Stomach (tissue), 9 donors: ENCODE data around the gene IL4I1. TPM values are rescaled to one million over a fixed set of nuclear protein-coding genes. Genes with fewer than 3 reads are reported as not detected.

Experiments used
- DNase-seq, 2 donors: peaks; one replicate each; pipeline versions ENCODE4 v3.0.0 to v3.0.0-alpha.2; 2013 to 2019
- H3K27ac ChIP-seq, 5 donors: fragments of 200-600 bp in 4 of 5; sonication (generic) in 4 of 5; one replicate each; pipeline ENCODE4 v1.5.1; 2013 to 2019; ENCODE audit warnings: mild to moderate bottlenecking in 1 of 5, moderate library complexity in 1 of 5
- H3K27me3 ChIP-seq, 3 donors: fragments of 200-600 bp; sonication (generic); one replicate each; pipeline ENCODE4 v1.5.1; 2017 to 2019; ENCODE audit warnings: mixed run types in 1 of 3
- H3K36me3 ChIP-seq, 4 donors: fragments of 200-600 bp; sonication (generic); 1 replicate in 3 of 4; 2 replicates in 1 of 4; pipeline ENCODE4 v1.5.1; 2016 to 2019
- H3K4me1 ChIP-seq, 4 donors: fragments of 200-600 bp; sonication (generic); one replicate each; pipeline ENCODE4 v1.5.1; 2016 to 2019
- H3K4me3 ChIP-seq, 4 donors: fragments of 200-600 bp; sonication (generic) in 3 of 4; one replicate each; pipeline ENCODE4 v1.5.1; 2016 to 2019; ENCODE audit warnings: mild to moderate bottlenecking in 1 of 4
- H3K9me3 ChIP-seq, 4 donors: fragments of 200-600 bp; sonication (generic); one replicate each; pipeline ENCODE4 v1.5.1; 2016 to 2019
- EP300 ChIP-seq: sonication (generic); formaldehyde crosslinking; IDR thresholded peaks from one replicate; pipeline ENCODE4 v1.6.1; 2017; ENCODE audit warnings: antibody characterized with exemption
- POLR2A ChIP-seq, 4 donors: fragments of 450-650 bp; IDR thresholded peaks; one replicate each; pipeline ENCODE4 v1.6.1; 2016; ENCODE audit warnings: antibody characterized with exemption in 4 of 4, control low read depth in 2 of 4, mild to moderate bottlenecking in 1 of 4, moderate library complexity in 1 of 4
- POLR2AphosphoS5 ChIP-seq, 3 donors: sonication (generic); formaldehyde crosslinking; IDR thresholded peaks; one replicate each; pipeline ENCODE4 v1.6.1; 2016; ENCODE audit warnings: antibody characterized with exemption in 3 of 3
- WGBS, 5 donors: extraction: QIAGEN DNeasy Blood & Tissue Kit in 3 of 5; methylation state at CpG; one replicate each; pipeline versions ENCODE4 v1.1.5 to v1.1.7; 2013 to 2018; 5-methylcytosine and 5-hydroxymethylcytosine counted together
- intact Hi-C: fragments of 100-400 bp; cut with DNase I; formaldehyde crosslinking; loops from one replicate; pipeline ENCODE4 v1.15.1; 2023; ENCODE audit warnings: low total_unique reads
- polyA plus RNA-seq, 3 donors: library from polyadenylated mRNA; stranded (reverse); fragments of 200-250 nt; gene quantifications; one replicate each; pipeline ENCODE4 v1.2.3, GENCODE V29; 2013
- total RNA-seq, 5 donors: library from RNA; depleted of rRNA; stranded (reverse); fragments of >200 nt; gene quantifications; one replicate each; pipeline versions ENCODE4 v1.1.0 to v1.2.3, GENCODE V29; 2014 to 2016
- TF ChIP-seq, protein P1 (sequence below), 7 experiments: fragments of 450-650 bp in 4 of 7; fragments of 200-600 bp in 3 of 7; sonication (generic) in 3 of 7; IDR thresholded peaks; one replicate each; pipeline ENCODE4 v1.5.1; 2016 to 2019; ENCODE audit warnings: antibody characterized with exemption in 7 of 7, control low read depth in 2 of 7, mild to moderate bottlenecking in 1 of 7
- donor health status: healthy with polysubstance abuse.
- donor health status: Bipolar disorder and iron deficiency.
- donor health status: healthy.

The IL4I1 gene
- total and polyA plus RNA-seq, 8 donors = 0.45 to 1.1 (median 0.66) TPM; not detected in 2

DNA sequence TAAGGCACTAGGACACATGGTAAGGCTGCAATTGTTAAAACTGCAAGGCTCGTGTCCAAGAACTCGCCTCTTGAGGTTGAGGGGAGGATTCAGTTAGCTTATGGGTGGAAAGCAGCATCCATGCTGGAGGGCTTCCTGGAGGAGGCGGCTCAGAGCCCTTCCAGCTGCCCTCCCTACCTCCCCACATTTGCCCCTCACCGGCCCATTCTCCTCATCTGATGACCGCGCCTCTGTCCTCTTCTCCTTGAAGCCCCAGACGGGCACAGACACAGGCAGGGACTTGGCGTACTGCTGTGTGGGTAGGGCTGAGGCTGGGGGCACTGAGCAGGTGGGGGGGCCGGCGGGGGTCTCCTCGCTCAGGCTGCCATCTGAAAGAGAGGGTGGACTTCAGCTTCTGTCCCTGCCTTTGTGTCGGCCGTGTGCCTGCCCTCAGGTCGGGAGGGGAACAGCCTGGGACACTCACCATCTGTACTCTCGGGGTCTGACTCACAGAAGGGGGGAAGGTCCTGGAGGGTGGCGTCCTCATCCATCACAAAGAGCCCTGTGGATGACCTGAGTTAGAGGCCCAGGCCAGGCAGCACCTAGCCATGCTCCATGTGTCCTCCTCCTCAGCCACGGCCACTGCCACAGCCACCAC, 25.2 kb downstream of the IL4I1 start:
- H3K27ac ChIP-seq = peak overlapping the region in 1 of 5 donors; percentile 25
- no peaks in the 10 kb centered on the region for H3K27me3 ChIP-seq
- no peak overlapping the region for H3K4me3 ChIP-seq
- no peaks in the 10 kb centered on the region for H3K9me3 ChIP-seq
- WGBS, 5 donors = 85 to 92% (median 89%) methylated on average over 17 of the region's 17 CpGs
- no peak for DNase-seq
- peaks cover 33 to 68% (median 57%) of the 10 kb centered on the region in 4 donors for H3K4me1 ChIP-seq
- intact Hi-C loops = no loop called here
- TF ChIP-seq EP300 = no peak
- TF ChIP-seq POLR2AphosphoS5 (IDR thresholded peaks at IDR 0.05) = no peak
- TF ChIP-seq POLR2A (IDR thresholded peaks at IDR 0.05) = no peak
- TF ChIP-seq, protein P1, sequence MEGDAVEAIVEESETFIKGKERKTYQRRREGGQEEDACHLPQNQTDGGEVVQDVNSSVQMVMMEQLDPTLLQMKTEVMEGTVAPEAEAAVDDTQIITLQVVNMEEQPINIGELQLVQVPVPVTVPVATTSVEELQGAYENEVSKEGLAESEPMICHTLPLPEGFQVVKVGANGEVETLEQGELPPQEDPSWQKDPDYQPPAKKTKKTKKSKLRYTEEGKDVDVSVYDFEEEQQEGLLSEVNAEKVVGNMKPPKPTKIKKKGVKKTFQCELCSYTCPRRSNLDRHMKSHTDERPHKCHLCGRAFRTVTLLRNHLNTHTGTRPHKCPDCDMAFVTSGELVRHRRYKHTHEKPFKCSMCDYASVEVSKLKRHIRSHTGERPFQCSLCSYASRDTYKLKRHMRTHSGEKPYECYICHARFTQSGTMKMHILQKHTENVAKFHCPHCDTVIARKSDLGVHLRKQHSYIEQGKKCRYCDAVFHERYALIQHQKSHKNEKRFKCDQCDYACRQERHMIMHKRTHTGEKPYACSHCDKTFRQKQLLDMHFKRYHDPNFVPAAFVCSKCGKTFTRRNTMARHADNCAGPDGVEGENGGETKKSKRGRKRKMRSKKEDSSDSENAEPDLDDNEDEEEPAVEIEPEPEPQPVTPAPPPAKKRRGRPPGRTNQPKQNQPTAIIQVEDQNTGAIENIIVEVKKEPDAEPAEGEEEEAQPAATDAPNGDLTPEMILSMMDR (IDR thresholded peaks at IDR 0.05) = no peak
- peaks cover 7 to 32% (median 27%) of the 10 kb centered on the region in 4 donors for H3K36me3 ChIP-seq

DNA sequence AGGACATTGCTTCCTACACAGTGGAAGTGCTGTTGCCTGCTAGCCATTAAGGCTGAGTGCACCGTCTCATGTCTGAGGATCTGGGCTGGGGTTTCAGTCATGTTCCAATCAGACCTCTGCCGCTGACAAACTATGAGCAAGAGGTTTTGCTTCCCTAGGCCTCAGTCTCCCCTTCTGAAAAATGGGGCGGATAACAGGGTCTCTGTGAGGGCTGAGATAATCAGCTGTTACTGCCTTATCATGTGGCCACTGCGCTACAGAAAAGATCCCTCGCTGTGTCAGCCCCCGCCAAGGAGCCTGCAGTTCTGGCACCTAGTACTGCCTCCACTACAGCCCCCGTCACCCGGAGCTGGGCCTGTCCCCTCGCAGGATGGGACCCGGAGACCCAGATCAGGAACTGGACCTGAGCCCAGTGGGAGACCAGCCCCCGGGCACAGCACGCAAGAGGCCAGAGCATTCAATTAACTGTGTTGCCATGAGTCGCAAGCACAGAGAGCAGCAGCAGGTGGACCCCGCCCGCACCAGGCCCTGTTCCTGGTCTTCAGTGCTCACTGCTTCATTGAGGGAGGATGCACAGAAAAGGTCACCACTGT, 26.3 kb downstream of the IL4I1 start:
- whole genome bisulfite sequencing, 5 donors = 51 to 70% (median 64%) methylated on average over 10 to 15 of the region's 15 CpGs
- no peak for DNase-seq

DNA sequence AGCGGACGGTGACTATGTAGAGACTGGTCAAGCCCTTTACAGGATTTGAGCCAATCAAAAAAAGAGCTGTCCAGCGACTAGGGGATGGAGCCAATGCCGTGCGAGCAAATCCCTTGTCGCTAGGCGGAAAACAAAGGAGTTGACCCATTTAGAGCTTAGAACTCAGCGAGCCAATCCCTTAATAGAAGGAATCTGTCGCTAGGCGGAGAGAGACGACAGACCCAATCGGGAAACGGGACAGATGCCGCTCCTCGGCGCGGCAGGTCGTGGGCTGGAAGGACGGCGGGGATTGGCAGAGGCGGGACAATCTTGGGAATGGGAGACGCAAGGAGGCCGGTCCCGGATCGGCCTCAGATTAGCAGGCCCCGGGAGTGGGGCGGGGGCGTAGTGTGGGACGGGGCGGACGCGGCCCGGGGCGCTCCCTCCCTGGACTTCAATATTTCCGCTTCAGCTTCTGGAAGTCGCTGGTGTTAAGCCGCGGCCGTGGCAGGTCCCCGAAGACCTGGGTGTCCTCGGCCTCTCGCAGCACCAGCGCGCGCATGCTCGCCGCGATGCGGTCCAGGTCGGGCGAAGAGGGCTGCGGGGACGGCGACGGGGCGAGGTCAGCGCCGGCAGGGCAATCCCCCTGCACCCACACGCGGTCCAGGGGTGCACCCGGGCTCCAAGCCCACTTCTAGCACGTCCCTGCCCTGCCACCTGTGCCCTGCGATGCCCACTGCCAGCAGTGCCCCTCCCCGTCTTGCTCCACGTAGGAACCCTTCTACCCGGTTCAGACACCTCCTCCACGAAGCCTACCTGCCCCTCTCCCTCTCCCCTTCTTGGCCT, 27.0 kb downstream of the IL4I1 start:
- WGBS, 5 donors = 0 to 1% (median 1%) methylated on average over 55 to 67 of the region's 67 CpGs
- peak; percentile 96 to 100 for DNase-seq
- H3K27me3 ChIP-seq = no peaks in the 10 kb centered on the region
- peaks cover 40 to 72% (median 62%) of the 10 kb centered on the region in 4 donors for H3K4me1 ChIP-seq
- H3K36me3 ChIP-seq = peaks cover 7 to 36% (median 28%) of the 10 kb centered on the region in 4 donors
- peak overlapping the region; percentile 50 to 58 (median 54) for H3K4me3 ChIP-seq
- intact Hi-C loops = no loop called here
- no peaks in the 10 kb centered on the region for H3K9me3 ChIP-seq
- peak overlapping the region; percentile 88 to 99 (median 95) for H3K27ac ChIP-seq
- TF ChIP-seq EP300 (no peak), POLR2AphosphoS5 (IDR thresholded peaks at IDR 0.05) (peak in 2 of 3 donors; percentile 84 to 91), POLR2A (IDR thresholded peaks at IDR 0.05) (peak in 1 of 4 donors; percentile 52)
- TF ChIP-seq, protein P1 (IDR thresholded peaks at IDR 0.05) = peak in 2 of 7 experiments; percentile 21 to 24

More for the DNA sequence above, 26.3 kb downstream of the IL4I1 start:
- H3K9me3 ChIP-seq = no peaks in the 10 kb centered on the region
- TF ChIP-seq POLR2A (IDR thresholded peaks at IDR 0.05) = no peak
- TF ChIP-seq, protein P1 (IDR thresholded peaks at IDR 0.05) = no peak
- no peak for TF ChIP-seq POLR2AphosphoS5 (IDR thresholded peaks at IDR 0.05)
- intact Hi-C loops = no loop called here
- peaks cover 7 to 32% (median 27%) of the 10 kb centered on the region in 4 donors for H3K36me3 ChIP-seq
- no peaks in the 10 kb centered on the region for H3K27me3 ChIP-seq
- H3K4me1 ChIP-seq = peaks cover 39 to 72% (median 62%) of the 10 kb centered on the region in 4 donors
- H3K4me3 ChIP-seq = peak overlapping the region; percentile 50 to 58 (median 54)
- H3K27ac ChIP-seq = peak overlapping the region; percentile 88 to 96 (median 91)

DNA sequence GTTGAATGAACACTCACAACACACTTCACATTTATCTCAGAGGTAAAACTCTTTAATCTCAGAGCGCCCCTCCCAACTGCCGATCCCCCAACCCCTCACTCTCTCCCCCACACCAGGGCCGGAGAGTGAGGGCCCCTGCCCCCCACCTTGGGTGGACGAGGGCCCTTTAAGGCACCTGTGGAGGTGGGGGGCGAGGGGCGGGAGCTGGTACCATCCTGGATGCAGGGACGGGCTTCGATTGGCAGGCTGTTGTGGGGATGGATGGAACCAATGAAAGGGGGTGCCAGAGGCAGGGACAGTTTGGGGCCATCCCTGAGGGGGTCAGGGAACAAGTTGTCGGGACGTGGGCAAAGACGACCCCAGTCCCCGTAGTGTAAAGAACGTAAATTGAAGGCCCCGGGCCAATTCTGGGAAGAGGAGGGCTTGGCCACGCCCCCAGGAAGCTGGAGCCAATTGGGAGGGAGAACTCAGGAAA, 27.6 kb downstream of the IL4I1 start:
- Histone ChIP-seq H3K27me3 (no peaks in the 10 kb centered on the region), H3K27ac (peak overlapping the region; percentile 88 to 99 (median 95)), H3K36me3 (peaks cover 11 to 38% (median 33%) of the 10 kb centered on the region in 4 donors), H3K9me3 (no peaks in the 10 kb centered on the region), H3K4me3 (peak overlapping the region; percentile 36 to 47 (median 42)), H3K4me1 (peaks cover 42 to 73% (median 61%) of the 10 kb centered on the region in 4 donors)
- TF ChIP-seq POLR2AphosphoS5 (IDR thresholded peaks at IDR 0.05) (no peak), EP300 (no peak), POLR2A (IDR thresholded peaks at IDR 0.05) (no peak)
- TF ChIP-seq, protein P1 (IDR thresholded peaks at IDR 0.05) = no peak
- WGBS, 5 donors = 0 to 4% (median 1%) methylated on average over 15 of the region's 15 CpGs
- intact Hi-C loops = no loop called here
- no peak for DNase-seq
